GM23248 (cell line): ENCODE measurements around the gene INTU. TPM values are rescaled to one million over a fixed set of nuclear protein-coding genes. Genes with fewer than 3 reads are reported as not detected.
A peak's percentile ranks its signal among the peaks of the same experiment; 100 is the strongest.

ENCODE experiments used
- DNase-seq: peaks from one replicate; pipeline ENCODE4 v3.0.0-alpha.2; 2015
- H2AFZ ChIP-seq: fragments of 200-600 bp; sonication (generic); 2 replicates; pipeline ENCODE4 v1.6.1; 2016; ENCODE audit warnings: antibody characterized with exemption
- H3F3A ChIP-seq: fragments of 200-600 bp; sonication (generic); 2 replicates; pipeline ENCODE4 v1.6.1; 2016; ENCODE audit warnings: mild to moderate bottlenecking, antibody characterized with exemption, mixed run types; ENCODE audit not compliant: insufficient read depth
- H3K27ac ChIP-seq: fragments of 200-600 bp; sonication (generic); 2 replicates; pipeline ENCODE4 v1.5.1; 2016; ENCODE audit warnings: mild to moderate bottlenecking
- H3K27me3 ChIP-seq: fragments of 200-600 bp; sonication (generic); replicated peaks from 2 replicates; pipeline ENCODE4 v1.6.1; 2016; ENCODE audit warnings: mild to moderate bottlenecking; ENCODE audit not compliant: insufficient read depth
- H3K36me3 ChIP-seq: fragments of 200-600 bp; sonication (generic); 2 replicates; pipeline ENCODE4 v1.6.1; 2016; ENCODE audit warnings: low read depth, mild to moderate bottlenecking
- H3K4me1 ChIP-seq: fragments of 200-600 bp; sonication (generic); 2 replicates; pipeline ENCODE4 v1.6.1; 2016; ENCODE audit warnings: mild to moderate bottlenecking; ENCODE audit not compliant: insufficient read depth
- H3K4me2 ChIP-seq: fragments of 200-600 bp; sonication (generic); one replicate; pipeline ENCODE4 v1.6.1; 2016; ENCODE audit warnings: mild to moderate bottlenecking; ENCODE audit not compliant: unreplicated experiment
- H3K4me3 ChIP-seq: fragments of 200-600 bp; sonication (generic); 2 replicates; pipeline ENCODE4 v1.5.1; 2016; ENCODE audit warnings: mild to moderate bottlenecking
- H3K79me2 ChIP-seq: fragments of 200-600 bp; sonication (generic); 2 replicates; pipeline ENCODE4 v1.6.1; 2016; ENCODE audit warnings: mild to moderate bottlenecking; ENCODE audit not compliant: insufficient read depth
- H3K9ac ChIP-seq: fragments of 200-600 bp; sonication (generic); 2 replicates; pipeline ENCODE4 v1.6.1; 2016; ENCODE audit warnings: mild to moderate bottlenecking
- H3K9me2 ChIP-seq: fragments of 200-600 bp; sonication (generic); 2 replicates; pipeline ENCODE4 v1.6.1; 2016; ENCODE audit warnings: mixed run types, mild to moderate bottlenecking, moderate library complexity; ENCODE audit not compliant: insufficient read depth
- H3K9me3 ChIP-seq: fragments of 200-600 bp; sonication (generic); one replicate; pipeline ENCODE4 v1.6.1; 2017; ENCODE audit warnings: low read depth
- H4K20me1 ChIP-seq: fragments of 200-600 bp; sonication (generic); 2 replicates; pipeline ENCODE4 v1.6.0; 2016; ENCODE audit not compliant: insufficient read depth
- EZH2 ChIP-seq: fragments of 200-600 bp; sonication (generic); IDR thresholded peaks from 2 replicates; pipeline ENCODE4 v1.6.1; 2018; ENCODE audit warnings: antibody characterized with exemption, mild to moderate bottlenecking; ENCODE audit not compliant: insufficient read depth, poor library complexity, severe bottlenecking
- EZH2phosphoT487 ChIP-seq: fragments of 200-600 bp; sonication (generic); IDR thresholded peaks from 2 replicates; pipeline ENCODE4 v1.6.1; 2018; ENCODE audit warnings: antibody characterized with exemption, moderate library complexity, mild to moderate bottlenecking, low read depth; ENCODE audit not compliant: insufficient read depth
- WGBS, 2 experiments: methylation state at CpG; one replicate each; pipeline ENCODE4 v1.1.6; 2015 to 2017; ENCODE audit warnings: low lambda C conversion rate in 2 of 2, low coverage in 1 of 2; ENCODE audit errors: missing lambda C conversion rate in 2 of 2; 5-methylcytosine and 5-hydroxymethylcytosine counted together
- in situ Hi-C: fragments of 300-500 bp; cut with MboI; formaldehyde crosslinking; loops from 2 replicates; pipeline ENCODE4 v1.15.0; 2020
- polyA plus RNA-seq: library from polyadenylated mRNA; unstranded; fragments of >200 nt; fragmentation: Nextera tagmentation; extraction: Ambion mirVana; gene quantifications from 2 replicates; pipeline ENCODE4 v1.2.1, GENCODE V29; 2016
- total RNA-seq: library from RNA; depleted of rRNA; stranded (reverse); fragments of >200 nt; shearing (Covaris generic); gene quantifications from 2 replicates; pipeline ENCODE4 v1.2.3, GENCODE V29; 2014

The INTU gene
- total and polyA plus RNA-seq, 2 experiments from 2014 or later = 2.3 to 5.2 TPM

GRCh38 chr4:127610488-127610887 lies 22.3 kb upstream of the INTU start:
- H3F3A ChIP-seq = no peaks in the 10 kb centered on the region
- H3K27ac ChIP-seq = no peak overlapping the region
- no peaks in the 10 kb centered on the region for H3K79me2 ChIP-seq
- no peaks in the 10 kb centered on the region for H3K9me2 ChIP-seq
- DNase-seq = no peak
- no peak overlapping the region for H3K4me3 ChIP-seq
- H3K9me3 ChIP-seq = no peaks in the 10 kb centered on the region
- TF ChIP-seq EZH2 = no peak
- TF ChIP-seq EZH2phosphoT487 = no peak
- H4K20me1 ChIP-seq = no peaks in the 10 kb centered on the region
- H2AFZ ChIP-seq = no peak overlapping the region
- 67 to 69% methylated on average over 3 of the region's 3 CpGs for WGBS, 2 experiments
- H3K36me3 ChIP-seq = no peaks in the 10 kb centered on the region
- no peaks in the 10 kb centered on the region for H3K4me1 ChIP-seq
- 0 out of 2 replicates have a peak, but pooled peaks cover 9% of the 10 kb centered on the region for H3K27me3 ChIP-seq
- in situ Hi-C loops = loop anchor here (5.0 kb wide), 1 partner anchor 117 kb away; no protein-coding TSS in a partner anchor
- no peak overlapping the region for H3K9ac ChIP-seq
- no peak overlapping the region for H3K4me2 ChIP-seq

- Histone ChIP-seq H3K27ac (no peak overlapping the region), H4K20me1 (no peaks in the 10 kb centered on the region), H3K4me2 (no peak overlapping the region), H2AFZ (no peak overlapping the region), H3K4me1 (no peaks in the 10 kb centered on the region), H3K9me3 (no peaks in the 10 kb centered on the region), H3K79me2 (no peaks in the 10 kb centered on the region), H3K4me3 (no peak overlapping the region), H3F3A (no peaks in the 10 kb centered on the region), H3K27me3 (peaks cover 38% of the 10 kb centered on the region), H3K9ac (no peak overlapping the region), H3K36me3 (no peaks in the 10 kb centered on the region), H3K9me2 (no peaks in the 10 kb centered on the region)
- DNase-seq = peak; percentile 11
- TF ChIP-seq EZH2 (no peak), EZH2phosphoT487 (no peak)
- in situ Hi-C loops = no loop called here
- 0 to 2% methylated on average over 2 of the region's 2 CpGs for WGBS, 2 experiments
Measured at GRCh38 chr4:127616898-127617297, 15.9 kb upstream of the INTU start.

DNA sequence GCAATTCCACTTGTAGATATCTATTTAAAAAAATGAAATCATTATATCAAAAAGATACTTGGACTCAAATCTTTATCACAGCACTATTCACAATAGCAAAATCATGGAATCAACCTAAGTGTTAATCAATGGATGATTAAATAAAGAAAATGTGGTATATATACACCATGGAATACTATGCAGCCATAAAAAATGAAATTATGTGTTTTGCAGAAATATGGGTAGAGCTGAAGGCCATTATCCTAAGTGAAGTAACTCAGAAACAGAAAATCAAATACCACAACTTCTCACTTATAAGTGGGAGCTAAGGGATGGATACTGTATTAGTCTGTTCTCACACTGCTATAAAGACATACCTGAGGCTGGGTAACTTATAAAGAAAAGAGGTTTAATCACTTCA lies 14.3 kb upstream of the INTU start:
- in situ Hi-C loops = no loop called here
- H3K79me2 ChIP-seq = no peaks in the 10 kb centered on the region
- no peak for TF ChIP-seq EZH2phosphoT487
- no peak for TF ChIP-seq EZH2

DNA sequence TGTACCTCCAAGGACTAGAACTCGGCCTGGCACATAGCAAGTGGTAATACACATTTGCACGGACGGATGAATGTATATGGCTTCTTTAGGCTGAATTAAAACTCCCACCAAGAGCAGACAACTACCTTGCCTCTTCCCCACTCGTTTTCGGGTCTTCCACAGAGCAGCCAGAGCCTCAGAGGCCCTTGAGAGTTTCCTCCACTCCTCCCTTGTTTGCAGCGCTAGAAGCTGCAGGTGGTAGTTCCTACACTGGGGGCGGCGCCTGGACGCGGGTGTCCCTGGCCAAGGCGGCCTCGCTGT lies 10.2 kb upstream of the INTU start:
- Histone ChIP-seq H3K9me2 (no peaks in the 10 kb centered on the region), H3K4me3 (peak overlapping the region; percentile 76), H2AFZ (peak overlapping the region; percentile 94), H3K9me3 (no peaks in the 10 kb centered on the region), H3K27me3 (peaks cover 33% of the 10 kb centered on the region), H3K9ac (no peak overlapping the region), H3K36me3 (no peaks in the 10 kb centered on the region), H4K20me1 (no peaks in the 10 kb centered on the region), H3K79me2 (no peaks in the 10 kb centered on the region), H3K4me1 (no peaks in the 10 kb centered on the region), H3K4me2 (peak overlapping the region; percentile 74), H3K27ac (no peak overlapping the region), H3F3A (no peaks in the 10 kb centered on the region)
- WGBS, 2 experiments = 32% methylated on average over 12 of the region's 12 CpGs
- no peak for DNase-seq
- TF ChIP-seq EZH2phosphoT487 = no peak
- no peak for TF ChIP-seq EZH2
- in situ Hi-C loops = no loop called here

More for the DNA sequence above, 14.3 kb upstream of the INTU start:
- Histone ChIP-seq H3F3A (no peaks in the 10 kb centered on the region), H3K27ac (no peak overlapping the region), H3K9me3 (no peaks in the 10 kb centered on the region), H3K9me2 (no peaks in the 10 kb centered on the region), H3K9ac (no peak overlapping the region), H2AFZ (no peak overlapping the region), H4K20me1 (no peaks in the 10 kb centered on the region), H3K4me2 (no peak overlapping the region), H3K27me3 (peaks cover 45% of the 10 kb centered on the region), H3K4me1 (no peaks in the 10 kb centered on the region), H3K4me3 (no peak overlapping the region), H3K36me3 (no peaks in the 10 kb centered on the region)
- no peak for DNase-seq
